Panc1 (cell line): ENCODE results near the gene PDZD2.

Experiments used
- POLR2AphosphoS5 ChIP-seq: IDR thresholded peaks from 2 replicates; pipeline ENCODE4 v1.6.1; 2012; ENCODE audit warnings: mild to moderate bottlenecking, low read depth, low read length, moderate library complexity
- SIN3A ChIP-seq: IDR thresholded peaks from 2 replicates; pipeline ENCODE4 v1.6.1; 2012; ENCODE audit warnings: low read depth, mild to moderate bottlenecking, low read length, moderate library complexity, borderline replicate concordance; ENCODE audit not compliant: insufficient read depth
- TCF7L2 ChIP-seq: IDR thresholded peaks from 2 replicates; pipeline ENCODE4 v1.6.1; 2011; ENCODE audit warnings: mild to moderate bottlenecking, low read depth, low read length, inconsistent platforms
- TF ChIP-seq, protein P1 (sequence below): fragments of 450-650 bp; IDR thresholded peaks from 2 replicates; pipeline ENCODE4 v1.5.1; 2017; ENCODE audit warnings: mild to moderate bottlenecking

DNA sequence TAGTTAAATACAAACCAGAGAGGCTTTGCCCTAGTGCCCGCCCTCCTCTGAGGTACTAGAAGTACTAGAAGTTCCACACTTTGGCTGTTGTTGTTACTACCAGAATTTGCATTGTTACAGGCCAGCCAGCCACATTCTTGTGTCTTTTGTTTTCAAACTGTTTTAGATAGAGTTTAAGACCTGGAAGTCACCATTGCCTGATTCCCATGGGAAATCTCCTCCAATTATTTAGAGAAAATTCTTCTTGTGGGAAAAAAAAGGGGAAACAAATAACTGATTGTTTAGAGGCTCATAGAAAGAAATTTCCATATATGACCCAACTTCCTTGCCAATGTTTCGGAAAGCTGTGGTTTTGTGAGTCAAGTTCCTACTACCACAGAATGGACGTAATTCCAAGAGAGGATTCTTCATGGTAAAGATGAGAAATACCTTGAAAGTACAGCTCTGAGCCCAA lies 282.9 kb downstream of the PDZD2 start:
- TF ChIP-seq, protein P1, sequence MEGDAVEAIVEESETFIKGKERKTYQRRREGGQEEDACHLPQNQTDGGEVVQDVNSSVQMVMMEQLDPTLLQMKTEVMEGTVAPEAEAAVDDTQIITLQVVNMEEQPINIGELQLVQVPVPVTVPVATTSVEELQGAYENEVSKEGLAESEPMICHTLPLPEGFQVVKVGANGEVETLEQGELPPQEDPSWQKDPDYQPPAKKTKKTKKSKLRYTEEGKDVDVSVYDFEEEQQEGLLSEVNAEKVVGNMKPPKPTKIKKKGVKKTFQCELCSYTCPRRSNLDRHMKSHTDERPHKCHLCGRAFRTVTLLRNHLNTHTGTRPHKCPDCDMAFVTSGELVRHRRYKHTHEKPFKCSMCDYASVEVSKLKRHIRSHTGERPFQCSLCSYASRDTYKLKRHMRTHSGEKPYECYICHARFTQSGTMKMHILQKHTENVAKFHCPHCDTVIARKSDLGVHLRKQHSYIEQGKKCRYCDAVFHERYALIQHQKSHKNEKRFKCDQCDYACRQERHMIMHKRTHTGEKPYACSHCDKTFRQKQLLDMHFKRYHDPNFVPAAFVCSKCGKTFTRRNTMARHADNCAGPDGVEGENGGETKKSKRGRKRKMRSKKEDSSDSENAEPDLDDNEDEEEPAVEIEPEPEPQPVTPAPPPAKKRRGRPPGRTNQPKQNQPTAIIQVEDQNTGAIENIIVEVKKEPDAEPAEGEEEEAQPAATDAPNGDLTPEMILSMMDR: no peak
- TF ChIP-seq POLR2AphosphoS5 (no peak), SIN3A (no peak), TCF7L2 (no peak)
